MCF 10A (cell line): ENCODE results near the gene SURF4. TPM values are rescaled to one million over a fixed set of nuclear protein-coding genes. Genes with fewer than 3 reads are reported as not detected.
A peak's percentile ranks its signal among the peaks of the same experiment; 100 is the strongest.

Experiments used
- BruUV-seq: library from RNA; stranded (reverse); fragments of 400-500 nt; replicated peaks from 2 replicates; lab custom pipeline; 2021; lab: Mats Ljungman, UMichigan
- CTCF ChIA-PET: fragments of 300-600 bp; sonication (Branson Sonifier 250); formaldehyde crosslinking; extraction: SDS; loops from one replicate; lab custom pipeline; 2021; ENCODE audit warnings: antibody characterized with exemption, inconsistent platforms; lab: Yijun Ruan, JAX
- POLR2A ChIA-PET: fragments of 300-600, 350-650 bp; sonication (Branson Sonifier 250); formaldehyde crosslinking; extraction: SDS; loops from one replicate; lab custom pipeline; 2020; ENCODE audit warnings: antibody characterized with exemption, inconsistent platforms; lab: Yijun Ruan, JAX
- DNase-seq: peaks from one replicate; pipeline ENCODE4 v3.0.0-alpha.2; 2018; ENCODE audit not compliant: unreplicated experiment
- H3K27ac Mint-ChIP-seq: one replicate; pipeline ENCODE4 v1.8.0; 2022; ENCODE audit warnings: mild to moderate bottlenecking, low read depth, mixed read lengths; ENCODE audit not compliant: unreplicated experiment
- H3K27me3 Mint-ChIP-seq: one replicate; pipeline ENCODE4 v1.8.0; 2022; ENCODE audit warnings: mixed read lengths; ENCODE audit not compliant: insufficient read depth, unreplicated experiment
- H3K36me3 Mint-ChIP-seq: one replicate; pipeline ENCODE4 v1.8.0; 2022; ENCODE audit warnings: mild to moderate bottlenecking, moderate library complexity, mixed read lengths; ENCODE audit not compliant: insufficient read depth, unreplicated experiment
- H3K4me1 Mint-ChIP-seq: one replicate; pipeline ENCODE4 v1.8.0; 2022; ENCODE audit warnings: mixed read lengths; ENCODE audit not compliant: insufficient read depth, unreplicated experiment
- H3K4me3 Mint-ChIP-seq: one replicate; pipeline ENCODE4 v1.8.0; 2022; ENCODE audit warnings: mild to moderate bottlenecking, moderate library complexity, mixed read lengths; ENCODE audit not compliant: unreplicated experiment
- H3K9me3 Mint-ChIP-seq: one replicate; pipeline ENCODE4 v1.8.0; 2022; ENCODE audit warnings: mixed read lengths; ENCODE audit not compliant: unreplicated experiment
- intact Hi-C: fragments of 100-400 bp; cut with micrococcal nuclease; formaldehyde crosslinking; loops from 2 replicates; pipeline ENCODE4 v1.14.1; 2022
- total RNA-seq: library from RNA; stranded (reverse); gene quantifications from 2 replicates; pipeline ENCODE4 v1.2.3, GENCODE V29; 2022
- TF ChIP-seq, protein P1 (sequence below): fragments of 200-600 bp; IDR thresholded peaks from one replicate; pipeline ENCODE4 v1.8.0; 2022; ENCODE audit warnings: antibody characterized with exemption, mild to moderate bottlenecking; ENCODE audit not compliant: unreplicated experiment

Gene SURF4
- total RNA-seq, 1 experiment from 2014 or later, result 198 TPM

DNA sequence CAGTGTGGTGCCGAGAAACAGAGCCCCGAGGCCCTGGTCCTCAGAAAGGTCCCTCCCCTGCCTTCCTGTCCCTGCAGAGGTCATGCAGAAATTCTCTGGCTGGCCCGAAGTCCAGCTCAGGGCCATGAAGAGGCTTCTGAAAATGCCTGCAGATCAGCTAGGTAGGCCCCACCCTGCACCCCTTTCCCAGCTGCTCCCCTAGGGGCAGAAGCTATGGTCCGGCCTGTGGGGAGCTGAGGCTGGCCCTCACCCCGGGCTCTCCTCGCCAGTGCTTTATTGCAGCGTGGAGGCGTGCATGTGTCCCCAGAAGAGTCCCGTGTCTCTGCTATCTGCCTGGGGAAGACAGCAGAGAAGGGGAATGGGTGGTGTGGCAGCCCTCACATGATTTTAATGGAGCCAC, 22.0 kb upstream of the SURF4 start:
- H3K9me3 Mint-ChIP-seq, result no peaks in the 10 kb centered on the region
- intact Hi-C loops, result no loop called here
- BruUV-seq, result no TSS peak
- H3K27me3 Mint-ChIP-seq, result peaks cover 36% of the 10 kb centered on the region
- DNase-seq, result no peak
- no peak overlapping the region for H3K4me3 Mint-ChIP-seq
- H3K27ac Mint-ChIP-seq, result no peak overlapping the region
- H3K36me3 Mint-ChIP-seq, result peaks cover 9% of the 10 kb centered on the region
- ChIA-PET CTCF (no interaction called here), POLR2A (interaction anchor here (0.6 kb wide), 1 partner anchor 30 kb away, joined by 3 read pairs; no protein-coding TSS in a partner anchor)
- TF ChIP-seq, protein P1, sequence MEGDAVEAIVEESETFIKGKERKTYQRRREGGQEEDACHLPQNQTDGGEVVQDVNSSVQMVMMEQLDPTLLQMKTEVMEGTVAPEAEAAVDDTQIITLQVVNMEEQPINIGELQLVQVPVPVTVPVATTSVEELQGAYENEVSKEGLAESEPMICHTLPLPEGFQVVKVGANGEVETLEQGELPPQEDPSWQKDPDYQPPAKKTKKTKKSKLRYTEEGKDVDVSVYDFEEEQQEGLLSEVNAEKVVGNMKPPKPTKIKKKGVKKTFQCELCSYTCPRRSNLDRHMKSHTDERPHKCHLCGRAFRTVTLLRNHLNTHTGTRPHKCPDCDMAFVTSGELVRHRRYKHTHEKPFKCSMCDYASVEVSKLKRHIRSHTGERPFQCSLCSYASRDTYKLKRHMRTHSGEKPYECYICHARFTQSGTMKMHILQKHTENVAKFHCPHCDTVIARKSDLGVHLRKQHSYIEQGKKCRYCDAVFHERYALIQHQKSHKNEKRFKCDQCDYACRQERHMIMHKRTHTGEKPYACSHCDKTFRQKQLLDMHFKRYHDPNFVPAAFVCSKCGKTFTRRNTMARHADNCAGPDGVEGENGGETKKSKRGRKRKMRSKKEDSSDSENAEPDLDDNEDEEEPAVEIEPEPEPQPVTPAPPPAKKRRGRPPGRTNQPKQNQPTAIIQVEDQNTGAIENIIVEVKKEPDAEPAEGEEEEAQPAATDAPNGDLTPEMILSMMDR, result no peak
- H3K4me1 Mint-ChIP-seq, result no peaks in the 10 kb centered on the region

DNA sequence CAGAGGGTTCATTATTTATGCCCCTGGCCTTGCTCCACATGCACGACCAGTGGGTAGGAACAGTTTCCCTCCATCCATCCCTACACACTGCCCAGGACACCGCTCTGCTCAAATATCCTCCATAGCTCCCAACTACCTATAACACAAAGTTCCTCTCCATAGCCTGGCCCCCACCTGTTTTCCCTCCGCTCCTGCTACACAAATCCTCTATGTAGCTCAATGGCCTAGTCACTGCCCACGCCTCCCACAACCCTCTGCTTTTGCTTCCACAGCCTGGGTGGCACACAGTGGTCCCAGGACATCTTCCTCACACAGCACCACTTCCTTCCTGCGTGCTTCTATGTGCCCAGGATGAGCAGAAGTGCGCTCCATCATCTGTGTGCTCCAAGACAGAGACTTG, 21.5 kb upstream of the SURF4 start:
- peaks cover 6% of the 10 kb centered on the region for H3K36me3 Mint-ChIP-seq
- POLR2A ChIA-PET, result no interaction called here
- H3K4me3 Mint-ChIP-seq, result no peak overlapping the region
- CTCF ChIA-PET, result interaction anchor here (0.5 to 0.7 kb wide), 4 partner anchors 81 to 462 kb away, joined by 3 to 5 read pairs (median 3); no protein-coding TSS in a partner anchor
- TF ChIP-seq, protein P1, result no peak
- intact Hi-C loops, result no loop called here
- H3K9me3 Mint-ChIP-seq, result no peaks in the 10 kb centered on the region
- peaks cover 36% of the 10 kb centered on the region for H3K27me3 Mint-ChIP-seq
- no peak for DNase-seq
- BruUV-seq, result no TSS peak
- no peaks in the 10 kb centered on the region for H3K4me1 Mint-ChIP-seq
- no peak overlapping the region for H3K27ac Mint-ChIP-seq

DNA sequence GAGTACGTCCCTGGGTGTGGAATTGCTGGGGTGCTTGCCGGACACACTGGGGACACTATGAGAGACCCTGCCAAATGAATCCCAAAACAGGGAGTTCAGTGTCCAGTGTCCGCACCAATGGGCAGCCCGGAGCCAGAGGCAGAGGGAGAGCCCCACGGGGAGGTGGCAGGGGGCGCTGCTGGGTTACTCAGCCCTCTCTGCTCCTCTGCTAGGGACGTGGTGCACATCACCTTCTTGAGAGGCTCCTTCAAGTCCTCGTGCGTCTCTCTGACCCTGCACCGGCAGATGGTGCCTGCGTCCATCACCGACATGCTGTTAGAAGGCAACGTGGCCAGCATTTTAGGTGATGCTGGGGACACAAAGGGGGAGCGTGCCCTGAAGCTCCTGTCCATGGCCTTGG, 21.1 kb upstream of the SURF4 start:
- TF ChIP-seq, protein P1, result peak; percentile 12
- peaks cover 2% of the 10 kb centered on the region for H3K36me3 Mint-ChIP-seq
- no peak overlapping the region for H3K27ac Mint-ChIP-seq
- no peak for DNase-seq
- no peak overlapping the region for H3K4me3 Mint-ChIP-seq
- no peaks in the 10 kb centered on the region for H3K9me3 Mint-ChIP-seq
- CTCF ChIA-PET, result interaction anchor here (0.5 to 0.7 kb wide), 4 partner anchors 81 to 462 kb away, joined by 3 to 5 read pairs (median 3); no protein-coding TSS in a partner anchor
- no TSS peak for BruUV-seq
- H3K27me3 Mint-ChIP-seq, result peaks cover 36% of the 10 kb centered on the region
- H3K4me1 Mint-ChIP-seq, result no peaks in the 10 kb centered on the region
- POLR2A ChIA-PET, result no interaction called here
- intact Hi-C loops, result no loop called here

DNA sequence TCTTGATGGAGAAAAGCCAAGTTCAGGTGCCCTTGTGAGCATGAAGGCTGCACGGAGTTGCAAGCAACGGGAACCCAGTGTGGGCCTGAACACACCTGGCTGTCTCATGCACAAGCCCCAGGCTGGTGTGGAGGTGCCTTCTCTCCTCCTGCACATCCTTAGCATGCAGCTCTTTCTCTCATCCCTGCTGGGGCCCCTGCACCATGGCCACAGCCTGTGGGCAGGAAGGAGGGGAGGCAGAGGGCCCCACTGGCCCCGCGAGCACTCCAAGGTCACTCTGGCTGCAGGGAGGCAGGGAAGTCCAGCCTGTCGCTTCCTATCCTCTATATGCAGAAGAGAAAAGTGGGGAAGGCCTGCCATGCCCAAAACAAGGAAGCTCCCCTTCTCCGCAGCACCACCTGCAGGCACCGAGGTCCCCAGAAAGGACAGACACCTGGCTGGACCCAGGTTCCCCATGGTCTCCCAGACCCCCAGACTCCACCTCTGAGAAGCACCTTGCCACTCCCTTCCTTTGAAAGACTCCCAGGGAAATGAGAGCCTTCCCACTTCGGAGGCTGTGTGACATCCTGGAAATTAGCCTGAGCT, 18.9 kb upstream of the SURF4 start:
- POLR2A ChIA-PET, result interaction anchor here (1.3 kb wide), 1 partner anchor 17 kb away, joined by 4 read pairs; no protein-coding TSS in a partner anchor
- intact Hi-C loops, result no loop called here
- TF ChIP-seq, protein P1, result no peak
- H3K4me3 Mint-ChIP-seq, result no peak overlapping the region
- no peaks in the 10 kb centered on the region for H3K4me1 Mint-ChIP-seq
- no peaks in the 10 kb centered on the region for H3K36me3 Mint-ChIP-seq
- CTCF ChIA-PET, result interaction anchor here (0.6 to 2.1 kb wide), 3 partner anchors 10 to 82 kb away, joined by 3 to 10 read pairs (median 3); no protein-coding TSS in a partner anchor
- no peaks in the 10 kb centered on the region for H3K9me3 Mint-ChIP-seq
- H3K27me3 Mint-ChIP-seq, result peaks cover 36% of the 10 kb centered on the region
- no peak overlapping the region for H3K27ac Mint-ChIP-seq
- DNase-seq, result no peak
- no TSS peak for BruUV-seq
